DND-41 (cell line): ENCODE measurements around the gene ID3.

Experiments
- CTCF ChIP-seq: IDR thresholded peaks from 2 replicates; pipeline ENCODE4 v1.5.1; 2012; ENCODE audit warnings: borderline replicate concordance, low read length, moderate library complexity, mild to moderate bottlenecking; ENCODE audit not compliant: poor library complexity, severe bottlenecking; ENCODE audit errors: extremely low read depth
- EZH2 ChIP-seq: IDR thresholded peaks from 3 replicates; pipeline ENCODE4 v1.6.1; 2012; ENCODE audit warnings: borderline replicate concordance, low read depth, mild to moderate bottlenecking, moderate library complexity, low read length, inconsistent platforms; ENCODE audit not compliant: severe bottlenecking

- TF ChIP-seq CTCF (no peak), EZH2 (no peak)
Observed at GRCh38 chr1:23600283-23600682, 41.0 kb upstream of the ID3 start.
